HG03565 (cell line): ENCODE results near the gene ABHD17B.

Source experiments
- ATAC-seq: cut with Tn5 transposase; IDR thresholded peaks from one replicate; pipeline ENCODE4 v1.9.1; 2021; ENCODE audit warnings: mild to moderate bottlenecking, moderate library complexity; ENCODE audit not compliant: unreplicated experiment

The ABHD17B gene

GRCh38 chr9:71879644-71880174 is 31.3 kb downstream of the ABHD17B start:
- no peak for ATAC-seq

DNA sequence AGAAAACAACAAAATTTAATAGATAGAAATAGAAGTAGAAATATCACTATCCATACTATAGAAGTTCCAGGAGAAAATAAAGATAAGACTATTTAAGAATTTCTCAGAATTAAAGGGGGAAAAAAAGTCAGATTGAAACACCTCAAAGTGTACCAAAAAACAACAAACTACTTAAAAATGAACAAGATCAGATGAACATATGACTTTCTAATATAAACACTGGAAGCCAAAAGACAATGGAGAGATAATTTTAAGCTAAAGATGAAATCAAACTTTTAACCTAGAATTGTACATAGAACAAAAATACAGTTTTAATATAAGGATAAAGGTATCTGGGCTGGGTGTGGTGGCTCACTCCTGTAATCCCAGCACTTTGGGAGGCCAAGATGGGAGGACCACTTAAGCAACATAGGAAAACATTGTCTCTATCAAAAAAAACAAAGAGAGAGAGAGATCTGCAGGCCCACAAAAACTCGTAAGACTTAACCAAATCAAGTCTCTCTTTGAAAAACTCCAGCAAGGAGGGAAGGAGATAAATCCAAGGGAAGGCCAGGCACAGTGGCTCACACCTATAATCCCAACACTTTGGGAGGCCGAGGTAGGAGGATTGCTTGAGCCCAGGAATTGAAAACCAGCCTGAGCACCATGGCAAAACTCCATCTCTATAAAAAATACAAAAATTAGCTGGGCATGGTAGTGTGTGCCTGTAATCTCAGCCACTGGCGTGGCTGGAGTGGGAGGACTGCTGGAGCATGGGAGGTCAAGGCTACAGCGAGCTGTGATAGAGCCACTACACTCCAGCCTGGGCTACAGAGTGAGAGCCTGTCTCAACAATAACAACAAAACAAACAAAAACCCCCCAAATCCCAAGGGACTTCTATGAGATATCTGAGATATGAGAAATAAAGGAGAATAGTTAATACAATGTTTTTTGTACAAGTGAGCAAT is 32.4 kb downstream of the ABHD17B start:
- ATAC-seq = no peak

DNA sequence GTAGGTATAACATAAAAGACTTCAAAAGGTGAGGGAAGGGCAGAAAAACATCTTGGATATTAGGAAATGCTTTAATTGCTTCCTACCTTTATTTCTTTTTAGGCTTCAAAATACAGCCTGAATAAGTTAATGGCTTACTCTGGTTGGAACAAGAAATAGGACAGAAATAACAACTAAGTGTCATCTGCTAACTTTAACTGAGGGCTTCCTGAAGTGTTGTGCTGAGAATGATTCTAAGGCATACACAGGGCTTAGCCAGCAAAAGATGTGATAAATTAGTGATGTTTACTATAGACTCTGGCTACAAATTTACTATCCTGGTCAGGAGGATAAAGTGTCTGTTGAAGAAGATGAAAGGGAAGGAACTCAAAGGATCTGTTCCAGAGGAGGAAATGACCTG is 34.2 kb downstream of the ABHD17B start:
- ATAC-seq = no peak

GRCh38 chr9:71876106-71876505 is 34.9 kb downstream of the ABHD17B start:
- no peak for ATAC-seq

GRCh38 chr9:71875345-71875744 is 35.6 kb downstream of the ABHD17B start:
- ATAC-seq = no peak

DNA sequence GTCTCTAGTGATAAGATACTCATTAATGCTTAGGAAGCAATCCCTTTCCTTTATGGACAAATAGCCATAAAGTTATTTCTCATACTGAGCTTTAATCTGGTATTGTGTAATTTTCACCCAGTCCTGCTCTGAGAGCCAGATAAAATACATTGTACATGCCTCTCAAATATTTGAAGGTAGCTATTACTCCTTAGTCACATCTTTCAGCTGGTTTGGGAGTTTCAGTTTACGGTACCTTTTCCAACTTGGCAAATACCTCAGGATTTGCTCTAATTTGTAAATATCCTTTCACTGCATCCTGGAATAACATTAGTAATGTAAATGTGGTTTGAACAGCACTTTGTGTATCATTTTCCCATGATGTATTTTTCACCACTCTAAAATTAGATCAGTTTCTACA is 47.4 kb downstream of the ABHD17B start:
- ATAC-seq = no peak

DNA sequence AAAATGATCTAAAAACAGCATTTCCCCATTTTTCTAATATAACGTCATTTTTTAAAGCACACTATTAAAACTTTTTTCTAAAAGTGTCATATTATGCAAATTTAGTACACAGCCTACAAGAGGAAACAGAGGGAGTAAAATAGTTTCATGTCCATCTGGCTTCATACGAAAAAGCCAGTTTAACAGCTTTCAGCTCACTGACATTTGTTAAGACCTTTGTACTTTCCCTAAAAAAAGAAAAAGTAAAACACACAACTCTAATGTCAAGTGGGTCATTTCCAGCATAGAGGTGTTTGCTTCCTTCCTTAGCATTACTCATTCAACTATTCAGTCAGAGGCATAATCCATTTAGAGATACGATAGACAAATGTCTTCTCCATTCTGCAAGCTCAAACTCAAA is 49.4 kb downstream of the ABHD17B start:
- ATAC-seq = no peak

GRCh38 chr9:71859939-71860338 is 51.1 kb downstream of the ABHD17B start:
- ATAC-seq = no peak

GRCh38 chr9:71858812-71859211 is 52.2 kb downstream of the ABHD17B start:
- ATAC-seq = peak; percentile 87

DNA sequence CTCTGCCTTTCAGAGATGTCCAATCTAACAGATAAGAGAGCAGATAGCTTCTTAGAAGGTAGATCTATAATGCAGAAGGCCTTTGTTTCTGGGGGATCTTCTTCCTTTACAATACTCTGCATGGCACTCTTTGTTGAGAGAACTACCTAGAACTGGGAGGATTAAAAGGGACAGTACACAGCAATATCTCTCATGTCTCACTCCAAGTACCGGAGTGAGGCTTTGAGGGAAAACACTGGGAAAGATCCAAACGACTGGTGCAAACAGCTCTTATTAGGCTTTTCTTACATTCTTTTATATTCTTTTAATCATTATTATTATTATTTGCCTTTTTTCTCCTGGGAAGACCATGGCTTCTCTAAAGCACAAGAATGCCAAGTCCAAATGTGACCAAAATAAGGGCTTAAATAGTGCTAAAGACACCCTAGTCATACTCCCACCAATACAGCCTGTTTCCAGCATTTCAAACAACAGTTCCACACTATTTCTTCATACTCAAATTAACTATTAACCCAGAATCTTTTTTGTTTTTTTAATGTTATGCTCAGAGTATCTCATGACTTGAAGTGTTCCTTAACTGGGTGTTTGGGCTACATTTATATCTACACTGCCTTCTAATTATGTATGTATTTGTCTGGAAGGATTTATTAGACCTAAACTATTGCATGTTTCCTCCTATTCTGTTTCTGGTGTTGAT is 52.7 kb downstream of the ABHD17B start:
- no peak for ATAC-seq

GRCh38 chr9:71857159-71857558 is 53.8 kb downstream of the ABHD17B start:
- no peak for ATAC-seq

DNA sequence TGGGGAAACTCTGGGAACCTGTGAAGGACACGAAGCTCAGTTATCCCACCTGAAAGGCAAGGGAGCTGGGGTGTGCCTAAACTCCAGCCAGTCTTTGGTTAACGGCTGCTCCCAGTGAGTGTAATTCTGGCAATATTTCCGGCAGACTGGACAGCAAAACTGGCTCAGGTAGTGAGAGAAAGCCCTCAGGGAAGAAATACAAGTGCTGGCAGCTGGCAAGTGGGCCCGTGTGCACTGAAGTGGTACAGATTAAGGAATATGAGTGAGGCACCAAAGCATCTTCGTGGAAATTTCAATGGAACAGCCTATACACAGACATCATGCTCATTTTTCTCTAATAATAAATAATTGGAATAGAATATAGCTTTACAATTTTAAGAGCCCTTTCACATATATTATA is 56.2 kb downstream of the ABHD17B start:
- ATAC-seq = no peak

DNA sequence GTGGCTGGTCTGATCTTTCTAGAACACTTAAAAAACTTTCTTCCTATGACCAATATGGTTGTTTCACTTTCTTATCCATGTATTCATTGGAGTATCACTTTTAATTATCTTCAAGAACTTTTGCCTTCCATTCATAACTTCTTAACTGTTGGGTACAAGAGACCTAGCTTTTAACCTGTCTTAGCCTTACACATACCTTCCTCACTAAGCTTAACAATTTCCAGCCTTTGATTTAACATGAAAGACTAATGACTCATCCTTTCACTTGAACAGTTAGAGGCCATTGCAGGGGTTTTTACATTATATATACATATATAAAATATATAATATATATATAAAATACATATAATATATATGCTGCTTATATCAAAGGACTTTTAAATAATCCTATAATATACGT is 57.9 kb downstream of the ABHD17B start:
- ATAC-seq = no peak

GRCh38 chr9:71850996-71851395 is 60.0 kb downstream of the ABHD17B start:
- ATAC-seq = no peak

GRCh38 chr9:71847892-71848291 is 63.1 kb downstream of the ABHD17B start:
- ATAC-seq = no peak

- no peak for ATAC-seq
Observed at GRCh38 chr9:71844808-71845207, 66.2 kb downstream of the ABHD17B start.

DNA sequence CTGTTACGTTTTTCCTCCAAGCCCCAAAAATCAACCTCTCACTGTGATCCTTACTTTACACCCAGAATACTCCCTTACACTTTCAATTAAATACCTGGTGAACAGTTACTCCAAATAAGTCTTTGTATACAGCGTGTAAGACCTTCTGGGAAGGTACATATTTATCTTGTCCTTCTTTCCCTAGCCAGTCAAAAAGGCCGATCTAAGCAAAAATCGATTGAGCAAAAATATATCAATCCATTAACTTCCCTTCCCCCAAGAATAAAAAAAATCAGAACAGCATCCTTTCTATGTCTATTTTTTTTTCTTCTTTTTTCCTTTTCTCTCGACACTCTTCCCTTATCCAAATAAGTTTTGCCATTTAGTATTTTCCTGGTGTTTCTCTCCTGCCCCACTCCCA is 71.3 kb downstream of the ABHD17B start:
- ATAC-seq = no peak

DNA sequence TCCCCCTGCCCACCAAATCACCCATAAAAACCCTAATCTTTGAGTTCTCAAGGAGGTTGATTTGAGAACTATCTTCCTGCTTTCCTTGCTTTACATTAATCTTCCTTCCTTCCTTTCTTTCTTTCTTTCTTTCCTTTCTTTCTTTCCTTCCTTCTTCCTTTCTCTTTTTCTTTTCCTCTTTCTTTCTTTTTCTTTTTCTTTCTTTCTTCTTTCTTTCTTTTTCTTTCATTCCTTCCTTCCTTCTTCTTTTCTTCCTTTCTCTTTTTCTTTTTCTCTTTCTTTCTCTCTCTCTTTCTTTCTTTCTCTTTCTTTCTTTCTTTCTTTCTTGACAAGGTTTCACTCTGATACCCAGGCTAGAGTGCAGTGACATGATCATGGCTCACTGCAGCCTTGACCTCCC is 75.4 kb downstream of the ABHD17B start:
- ATAC-seq = no peak

DNA sequence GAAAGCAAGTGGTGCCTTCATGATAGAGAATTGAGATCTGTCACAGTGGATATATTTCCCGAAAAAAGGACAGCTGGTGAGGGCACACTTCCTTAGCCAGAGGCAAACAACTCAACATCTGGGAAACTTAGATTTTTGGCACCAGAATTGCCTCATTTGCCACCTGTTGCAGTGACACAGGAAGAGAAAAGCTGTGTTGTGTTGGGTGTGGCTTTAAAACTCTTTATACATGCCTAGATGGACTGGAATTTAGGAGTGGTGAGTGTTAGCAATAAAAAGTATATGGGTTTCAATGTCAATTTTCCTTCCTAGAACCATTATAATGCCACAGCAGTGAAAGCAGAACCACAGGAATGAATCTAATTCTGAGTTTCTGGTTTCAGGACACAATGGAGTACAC is 80.1 kb downstream of the ABHD17B start:
- ATAC-seq = no peak

DNA sequence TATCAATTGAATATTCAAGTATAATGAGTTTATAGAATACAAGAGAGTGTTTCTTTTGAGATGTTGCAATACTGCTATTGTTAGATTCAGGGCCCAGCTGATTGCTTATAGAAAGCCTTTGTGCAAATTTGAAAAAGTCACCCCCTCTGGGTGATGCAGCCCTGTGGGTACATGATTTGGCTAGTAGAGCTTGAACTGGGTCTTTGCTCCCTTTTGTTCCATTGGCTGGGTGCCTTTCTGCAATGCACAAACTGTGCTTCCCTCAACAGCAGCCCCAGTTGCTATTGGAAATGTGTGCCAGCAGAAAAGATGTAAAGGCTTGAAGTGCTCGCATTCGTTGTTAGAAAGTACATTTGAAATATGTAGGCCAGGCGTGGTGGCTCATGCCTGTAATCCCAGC is 80.8 kb downstream of the ABHD17B start:
- ATAC-seq = no peak

- no peak for ATAC-seq
Observed at GRCh38 chr9:71826279-71826678, 84.7 kb downstream of the ABHD17B start.

- no peak for ATAC-seq
Observed at GRCh38 chr9:71824257-71824656, 86.7 kb downstream of the ABHD17B start.
